HL-60 (cell line): ENCODE results near the gene FARP1.

Experiments used
- DNase-seq, 2 experiments: peaks; one replicate each; pipeline ENCODE4 v3.0.0-alpha.2; 2010 to 2020; ENCODE audit warnings: low read depth in 1 of 2, low spot score in 1 of 2
- H3K27ac ChIP-seq: fragments of 250-450 bp; sonication (Bioruptor Pico); replicated peaks from 2 replicates; pipeline ENCODE4 v1.5.1; 2020; ENCODE audit warnings: mild to moderate bottlenecking, moderate library complexity
- H3K27me3 ChIP-seq: fragments of 250-450 bp; sonication (Bioruptor Pico); 2 replicates; pipeline ENCODE4 v1.5.1; 2021; ENCODE audit warnings: mild to moderate bottlenecking, moderate library complexity; ENCODE audit not compliant: insufficient read depth, poor library complexity, severe bottlenecking
- H3K4me3 ChIP-seq: replicated peaks from 2 replicates; pipeline ENCODE4 v1.5.1; 2011; ENCODE audit warnings: mild to moderate bottlenecking, control low read depth, low read length; ENCODE audit not compliant: insufficient read depth
- GABPA ChIP-seq: IDR thresholded peaks from 2 replicates; pipeline ENCODE4 v1.6.1; 2012; ENCODE audit warnings: low read depth
- POLR2AphosphoS5 ChIP-seq: IDR thresholded peaks from 2 replicates; pipeline ENCODE4 v1.6.1; 2012; ENCODE audit warnings: low read depth
- SPI1 ChIP-seq: IDR thresholded peaks from 2 replicates; pipeline ENCODE4 v1.6.1; 2012; ENCODE audit warnings: low read depth, mild to moderate bottlenecking, borderline replicate concordance
- TF ChIP-seq, protein P1 (sequence below): IDR thresholded peaks from 2 replicates; pipeline ENCODE4 v1.6.1; 2012; ENCODE audit warnings: low read depth; ENCODE audit not compliant: insufficient replicate concordance
- TF ChIP-seq, protein P2 (sequence below): IDR thresholded peaks from one replicate; pipeline ENCODE4 v1.5.1; 2011; ENCODE audit warnings: low read length, control low read depth, inconsistent platforms; ENCODE audit not compliant: insufficient read depth

Gene FARP1

DNA sequence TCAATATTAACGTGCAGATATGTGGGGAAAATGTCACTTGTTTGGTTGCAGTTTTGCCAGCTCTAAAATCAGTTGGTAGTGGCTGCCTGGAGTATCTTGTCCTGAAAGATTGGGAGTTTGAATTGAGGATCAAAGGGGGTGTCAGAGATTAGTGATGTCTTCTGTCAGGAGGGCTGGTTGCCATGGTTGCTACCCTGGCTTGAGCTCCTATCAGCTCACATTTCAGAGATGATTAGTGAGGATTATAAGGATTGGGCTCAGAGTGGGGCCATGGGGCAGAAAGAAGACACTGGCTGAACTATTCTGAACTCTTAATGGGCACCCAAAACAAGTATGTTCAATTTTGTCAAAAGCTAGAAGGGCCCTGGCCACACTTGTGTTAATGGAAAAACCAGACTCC is 129.7 kb downstream of the FARP1 start:
- Histone ChIP-seq H3K4me3 (no peak overlapping the region), H3K27ac (no peak overlapping the region), H3K27me3 (no peaks in the 10 kb centered on the region)
- no peak for DNase-seq
- TF ChIP-seq SPI1: no peak
- TF ChIP-seq, protein P1, sequence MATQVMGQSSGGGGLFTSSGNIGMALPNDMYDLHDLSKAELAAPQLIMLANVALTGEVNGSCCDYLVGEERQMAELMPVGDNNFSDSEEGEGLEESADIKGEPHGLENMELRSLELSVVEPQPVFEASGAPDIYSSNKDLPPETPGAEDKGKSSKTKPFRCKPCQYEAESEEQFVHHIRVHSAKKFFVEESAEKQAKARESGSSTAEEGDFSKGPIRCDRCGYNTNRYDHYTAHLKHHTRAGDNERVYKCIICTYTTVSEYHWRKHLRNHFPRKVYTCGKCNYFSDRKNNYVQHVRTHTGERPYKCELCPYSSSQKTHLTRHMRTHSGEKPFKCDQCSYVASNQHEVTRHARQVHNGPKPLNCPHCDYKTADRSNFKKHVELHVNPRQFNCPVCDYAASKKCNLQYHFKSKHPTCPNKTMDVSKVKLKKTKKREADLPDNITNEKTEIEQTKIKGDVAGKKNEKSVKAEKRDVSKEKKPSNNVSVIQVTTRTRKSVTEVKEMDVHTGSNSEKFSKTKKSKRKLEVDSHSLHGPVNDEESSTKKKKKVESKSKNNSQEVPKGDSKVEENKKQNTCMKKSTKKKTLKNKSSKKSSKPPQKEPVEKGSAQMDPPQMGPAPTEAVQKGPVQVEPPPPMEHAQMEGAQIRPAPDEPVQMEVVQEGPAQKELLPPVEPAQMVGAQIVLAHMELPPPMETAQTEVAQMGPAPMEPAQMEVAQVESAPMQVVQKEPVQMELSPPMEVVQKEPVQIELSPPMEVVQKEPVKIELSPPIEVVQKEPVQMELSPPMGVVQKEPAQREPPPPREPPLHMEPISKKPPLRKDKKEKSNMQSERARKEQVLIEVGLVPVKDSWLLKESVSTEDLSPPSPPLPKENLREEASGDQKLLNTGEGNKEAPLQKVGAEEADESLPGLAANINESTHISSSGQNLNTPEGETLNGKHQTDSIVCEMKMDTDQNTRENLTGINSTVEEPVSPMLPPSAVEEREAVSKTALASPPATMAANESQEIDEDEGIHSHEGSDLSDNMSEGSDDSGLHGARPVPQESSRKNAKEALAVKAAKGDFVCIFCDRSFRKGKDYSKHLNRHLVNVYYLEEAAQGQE: no peak
- no peak for TF ChIP-seq POLR2AphosphoS5
- TF ChIP-seq GABPA: no peak
- TF ChIP-seq, protein P2, sequence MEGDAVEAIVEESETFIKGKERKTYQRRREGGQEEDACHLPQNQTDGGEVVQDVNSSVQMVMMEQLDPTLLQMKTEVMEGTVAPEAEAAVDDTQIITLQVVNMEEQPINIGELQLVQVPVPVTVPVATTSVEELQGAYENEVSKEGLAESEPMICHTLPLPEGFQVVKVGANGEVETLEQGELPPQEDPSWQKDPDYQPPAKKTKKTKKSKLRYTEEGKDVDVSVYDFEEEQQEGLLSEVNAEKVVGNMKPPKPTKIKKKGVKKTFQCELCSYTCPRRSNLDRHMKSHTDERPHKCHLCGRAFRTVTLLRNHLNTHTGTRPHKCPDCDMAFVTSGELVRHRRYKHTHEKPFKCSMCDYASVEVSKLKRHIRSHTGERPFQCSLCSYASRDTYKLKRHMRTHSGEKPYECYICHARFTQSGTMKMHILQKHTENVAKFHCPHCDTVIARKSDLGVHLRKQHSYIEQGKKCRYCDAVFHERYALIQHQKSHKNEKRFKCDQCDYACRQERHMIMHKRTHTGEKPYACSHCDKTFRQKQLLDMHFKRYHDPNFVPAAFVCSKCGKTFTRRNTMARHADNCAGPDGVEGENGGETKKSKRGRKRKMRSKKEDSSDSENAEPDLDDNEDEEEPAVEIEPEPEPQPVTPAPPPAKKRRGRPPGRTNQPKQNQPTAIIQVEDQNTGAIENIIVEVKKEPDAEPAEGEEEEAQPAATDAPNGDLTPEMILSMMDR: no peak

DNA sequence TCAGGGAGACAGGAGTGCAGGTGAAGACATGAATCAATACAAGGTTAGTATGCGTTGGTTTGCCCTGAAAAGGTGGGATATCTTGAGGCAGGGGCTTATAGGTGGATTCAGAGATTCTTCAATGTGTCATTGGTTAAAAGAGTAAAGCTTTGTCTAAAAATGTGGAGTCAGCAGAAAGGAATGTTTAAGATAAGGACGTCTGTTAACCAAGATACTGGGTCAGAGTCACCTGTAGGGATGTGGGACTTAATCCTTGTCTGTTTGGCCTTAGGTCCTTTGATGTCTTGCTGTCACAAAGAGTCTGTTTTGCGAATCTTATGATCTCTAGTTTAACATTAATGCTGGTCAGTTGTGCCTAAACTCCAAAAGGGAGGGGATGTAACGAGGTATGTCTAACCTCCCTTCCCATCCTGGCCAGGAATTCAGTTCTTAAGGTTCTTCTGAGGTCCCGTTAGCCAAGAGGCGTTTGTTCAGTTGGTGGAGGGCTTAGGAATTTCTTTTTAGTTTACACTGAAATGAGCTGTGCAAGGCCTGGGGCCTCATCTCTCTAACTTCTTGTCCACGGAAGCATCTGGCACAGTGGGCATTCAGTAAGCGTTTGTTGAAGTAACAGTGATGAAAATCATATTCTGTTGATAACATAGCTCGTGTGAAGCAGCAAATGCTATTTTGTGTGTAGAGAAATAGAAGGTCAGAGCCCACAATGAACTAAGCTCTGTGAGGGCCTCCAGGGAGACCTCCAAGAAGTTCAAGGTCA is 130.4 kb downstream of the FARP1 start:
- H3K27ac ChIP-seq: no peak overlapping the region
- H3K4me3 ChIP-seq: no peak overlapping the region
- no peak for TF ChIP-seq POLR2AphosphoS5
- TF ChIP-seq SPI1: no peak
- TF ChIP-seq, protein P2: no peak
- TF ChIP-seq GABPA: no peak
- TF ChIP-seq, protein P1: no peak
- no peak for DNase-seq
- H3K27me3 ChIP-seq: no peaks in the 10 kb centered on the region

DNA sequence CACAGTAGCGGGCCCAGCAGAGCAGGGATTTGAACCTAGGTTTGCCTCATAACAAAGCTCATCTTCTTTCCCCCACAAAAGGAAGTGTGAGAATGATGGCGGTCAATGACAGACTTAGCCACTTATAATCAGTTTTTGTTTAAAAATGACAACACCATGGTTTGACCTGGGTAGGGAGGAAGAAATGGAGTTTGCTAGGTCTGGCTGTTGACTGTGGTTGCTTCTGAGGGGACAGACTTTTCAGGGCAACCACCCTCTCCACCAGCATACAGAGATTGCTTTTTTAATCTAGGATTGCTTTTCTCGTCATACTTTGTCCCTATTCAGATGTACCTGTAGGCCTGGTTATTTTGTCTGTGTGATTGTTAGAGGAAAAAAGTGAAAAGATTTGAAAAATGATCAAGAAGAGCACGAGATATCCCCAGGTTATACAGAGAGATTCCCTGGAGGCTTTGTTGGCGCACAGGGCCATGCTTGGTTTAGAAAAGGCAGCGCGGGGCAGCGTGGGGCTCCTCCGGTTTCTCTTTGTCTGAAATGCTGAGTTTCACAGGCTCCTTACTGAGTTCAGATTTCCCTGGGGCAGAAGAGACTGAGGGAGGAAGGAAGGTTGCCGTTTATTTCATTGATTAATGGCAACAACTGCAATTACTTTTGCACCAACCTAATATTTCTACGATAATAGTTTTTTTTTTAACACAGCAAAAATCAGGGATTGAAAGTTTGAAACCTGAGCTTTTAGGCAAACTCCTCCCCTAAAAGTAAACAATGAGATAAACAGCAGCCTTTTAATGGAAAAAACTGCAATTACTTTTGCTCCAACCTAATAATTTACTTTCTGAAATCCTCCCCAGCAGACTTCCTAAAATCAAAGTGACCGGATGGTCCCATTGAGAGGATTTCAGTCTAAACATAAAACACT is 131.2 kb downstream of the FARP1 start:
- Histone ChIP-seq H3K27me3 (no peaks in the 10 kb centered on the region), H3K27ac (no peak overlapping the region)
- no peak for DNase-seq

More for the DNA sequence above, 131.2 kb downstream of the FARP1 start:
- TF ChIP-seq GABPA: no peak
- TF ChIP-seq, protein P1: no peak
- TF ChIP-seq, protein P2: no peak
- no peak for TF ChIP-seq SPI1
- TF ChIP-seq POLR2AphosphoS5: no peak
- H3K4me3 ChIP-seq: no peak overlapping the region
